ENCODE data around the gene CARTPT.

The CARTPT gene

GRCh38 chr5:71731015-71731414 is 11.9 kb downstream of the CARTPT start:
- no peaks in the 10 kb centered on the region for H3K36me3 ChIP-seq (ENCODE audit: control insufficient read depth in 1 of 2, insufficient read depth in 2 of 2, low read depth in 1 of 2, low read length in 2 of 2)
- no peak overlapping the region for H3K4me2 ChIP-seq (ENCODE audit: low read length, poor library complexity, severe bottlenecking)
- H3K18ac ChIP-seq (ENCODE audit: low read depth in 1 of 2, low read length in 2 of 2), result no peak overlapping the region
- H4K8ac ChIP-seq (ENCODE audit: low read length), result no peak overlapping the region
- DNase-seq, result no peak
- no peaks in the 10 kb centered on the region for H3K4me1 ChIP-seq (ENCODE audit: control insufficient read depth, insufficient read depth, low read depth, low read length)
- H3K27me3 ChIP-seq (ENCODE audit: control insufficient read depth in 1 of 2, insufficient read depth in 1 of 2, low read length in 2 of 2), result peaks cover 26 to 46% of the 10 kb centered on the region in 2 experiments
- H2BK5ac ChIP-seq (ENCODE audit: low read depth, low read length, poor library complexity, severe bottlenecking), result no peak overlapping the region
- H3K14ac ChIP-seq (ENCODE audit: low read length in 2 of 2), result no peak overlapping the region
- H2AFZ ChIP-seq (ENCODE audit: low read depth, low read length), result no peak overlapping the region
- no peak overlapping the region for H3K23ac ChIP-seq (ENCODE audit: low read length in 2 of 2)
- H3K4ac ChIP-seq (ENCODE audit: low read depth in 1 of 2, low read length in 2 of 2), result no peak overlapping the region
- no peak overlapping the region for H2AK5ac ChIP-seq (ENCODE audit: low read length, severe bottlenecking)
- no peak overlapping the region for H4K91ac ChIP-seq (ENCODE audit: low read length)
- no peaks in the 10 kb centered on the region for H3K79me1 ChIP-seq (replicated peaks; ENCODE audit: low read length, poor library complexity, severe bottlenecking)
- no peak overlapping the region for H2BK15ac ChIP-seq (ENCODE audit: low read depth, poor library complexity, severe bottlenecking)
- H2BK120ac ChIP-seq (ENCODE audit: low read depth, low read length), result no peak overlapping the region
- no peaks in the 10 kb centered on the region for H3K9me3 ChIP-seq (ENCODE audit: control insufficient read depth, low read length)
- no peak overlapping the region for H2BK12ac ChIP-seq (ENCODE audit: low read length in 2 of 2)
- no peak overlapping the region for H3K27ac ChIP-seq (ENCODE audit: low read length, poor library complexity, severe bottlenecking)
- H3K4me3 ChIP-seq (ENCODE audit: insufficient read depth in 1 of 2, low read depth in 1 of 2, low read length in 2 of 2), result no peak overlapping the region
- H3K9ac ChIP-seq (ENCODE audit: low read length), result no peak overlapping the region

DNA sequence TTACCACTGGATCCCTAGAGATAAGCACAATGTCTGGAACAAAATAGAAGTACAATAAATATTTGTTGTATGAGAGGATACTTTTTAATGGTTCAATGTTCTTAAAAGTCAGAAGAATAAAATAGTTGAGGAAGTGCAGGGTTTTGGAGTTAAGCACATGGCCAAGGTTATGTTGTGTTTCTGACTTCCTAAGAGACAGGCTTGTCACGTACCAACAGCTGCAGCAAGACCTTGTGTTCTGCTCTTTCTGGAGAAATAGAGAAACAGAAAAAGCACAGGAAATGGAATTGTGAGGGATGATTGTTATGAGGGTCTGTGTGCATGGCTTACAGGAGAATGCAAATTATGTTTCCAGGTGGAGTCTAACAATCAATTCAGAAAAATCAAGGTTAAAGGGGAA is 12.9 kb downstream of the CARTPT start:
- Histone ChIP-seq H3K36me3 (ENCODE audit: control insufficient read depth in 1 of 2, insufficient read depth in 2 of 2, low read depth in 1 of 2, low read length in 2 of 2) (no peaks in the 10 kb centered on the region), H2BK12ac (ENCODE audit: low read length in 2 of 2) (no peak overlapping the region)
- WGBS, result 58% methylated on average over 1 of the region's 1 CpG

GRCh38 chr5:71734141-71734540 is 15.1 kb downstream of the CARTPT start:
- Histone ChIP-seq H3K9ac (ENCODE audit: low read length) (no peak overlapping the region), H3K79me1 (replicated peaks; ENCODE audit: low read length, poor library complexity, severe bottlenecking) (no peaks in the 10 kb centered on the region), H2BK120ac (ENCODE audit: low read depth, low read length) (no peak overlapping the region), H4K8ac (ENCODE audit: low read length) (no peak overlapping the region), H3K4me2 (ENCODE audit: low read length, poor library complexity, severe bottlenecking) (no peak overlapping the region), H3K4me1 (ENCODE audit: control insufficient read depth, insufficient read depth, low read depth, low read length) (no peaks in the 10 kb centered on the region), H3K14ac (ENCODE audit: low read length in 2 of 2) (no peak overlapping the region), H2AK5ac (ENCODE audit: low read length, severe bottlenecking) (no peak overlapping the region), H3K23ac (ENCODE audit: low read length in 2 of 2) (no peak overlapping the region), H2BK15ac (ENCODE audit: low read depth, poor library complexity, severe bottlenecking) (no peak overlapping the region), H3K36me3 (ENCODE audit: control insufficient read depth in 1 of 2, insufficient read depth in 2 of 2, low read depth in 1 of 2, low read length in 2 of 2) (no peaks in the 10 kb centered on the region), H2BK12ac (ENCODE audit: low read length in 2 of 2) (no peak overlapping the region), H4K91ac (ENCODE audit: low read length) (no peak overlapping the region), H3K4me3 (ENCODE audit: insufficient read depth in 1 of 2, low read depth in 1 of 2, low read length in 2 of 2) (no peak overlapping the region), H2BK5ac (ENCODE audit: low read depth, low read length, poor library complexity, severe bottlenecking) (no peak overlapping the region), H3K4ac (ENCODE audit: low read depth in 1 of 2, low read length in 2 of 2) (no peak overlapping the region), H3K9me3 (ENCODE audit: control insufficient read depth, low read length) (no peaks in the 10 kb centered on the region), H2AFZ (ENCODE audit: low read depth, low read length) (no peak overlapping the region), H3K27ac (ENCODE audit: low read length, poor library complexity, severe bottlenecking) (no peak overlapping the region), H3K18ac (ENCODE audit: low read depth in 1 of 2, low read length in 2 of 2) (no peak overlapping the region), H3K27me3 (ENCODE audit: control insufficient read depth in 1 of 2, insufficient read depth in 1 of 2, low read length in 2 of 2) (peaks cover 10 to 25% of the 10 kb centered on the region in 2 experiments)
- no peak for DNase-seq

More for the DNA sequence above, 12.9 kb downstream of the CARTPT start:
- Histone ChIP-seq H3K4me2 (ENCODE audit: low read length, poor library complexity, severe bottlenecking) (no peak overlapping the region), H3K4me1 (ENCODE audit: control insufficient read depth, insufficient read depth, low read depth, low read length) (no peaks in the 10 kb centered on the region), H2BK5ac (ENCODE audit: low read depth, low read length, poor library complexity, severe bottlenecking) (no peak overlapping the region), H3K18ac (ENCODE audit: low read depth in 1 of 2, low read length in 2 of 2) (no peak overlapping the region), H3K27me3 (ENCODE audit: control insufficient read depth in 1 of 2, insufficient read depth in 1 of 2, low read length in 2 of 2) (peaks cover 22 to 43% of the 10 kb centered on the region in 2 experiments), H3K27ac (ENCODE audit: low read length, poor library complexity, severe bottlenecking) (no peak overlapping the region), H2AK5ac (ENCODE audit: low read length, severe bottlenecking) (no peak overlapping the region), H3K79me1 (replicated peaks; ENCODE audit: low read length, poor library complexity, severe bottlenecking) (no peaks in the 10 kb centered on the region), H2BK120ac (ENCODE audit: low read depth, low read length) (no peak overlapping the region), H3K9ac (ENCODE audit: low read length) (no peak overlapping the region), H3K23ac (ENCODE audit: low read length in 2 of 2) (no peak overlapping the region), H2BK15ac (ENCODE audit: low read depth, poor library complexity, severe bottlenecking) (no peak overlapping the region), H4K8ac (ENCODE audit: low read length) (no peak overlapping the region), H3K4ac (ENCODE audit: low read depth in 1 of 2, low read length in 2 of 2) (no peak overlapping the region), H3K4me3 (ENCODE audit: insufficient read depth in 1 of 2, low read depth in 1 of 2, low read length in 2 of 2) (no peak overlapping the region), H3K9me3 (ENCODE audit: control insufficient read depth, low read length) (no peaks in the 10 kb centered on the region), H4K91ac (ENCODE audit: low read length) (no peak overlapping the region), H3K14ac (ENCODE audit: low read length in 2 of 2) (no peak overlapping the region), H2AFZ (ENCODE audit: low read depth, low read length) (no peak overlapping the region)
- DNase-seq, result no peak

- Histone ChIP-seq H3K14ac (ENCODE audit: low read length in 2 of 2) (no peak overlapping the region), H3K4me2 (ENCODE audit: low read length, poor library complexity, severe bottlenecking) (no peak overlapping the region), H2BK120ac (ENCODE audit: low read depth, low read length) (no peak overlapping the region), H3K4me1 (ENCODE audit: control insufficient read depth, insufficient read depth, low read depth, low read length) (no peaks in the 10 kb centered on the region), H2BK12ac (ENCODE audit: low read length in 2 of 2) (no peak overlapping the region), H2AK5ac (ENCODE audit: low read length, severe bottlenecking) (no peak overlapping the region), H3K18ac (ENCODE audit: low read depth in 1 of 2, low read length in 2 of 2) (no peak overlapping the region), H3K9ac (ENCODE audit: low read length) (no peak overlapping the region), H3K9me3 (ENCODE audit: control insufficient read depth, low read length) (no peaks in the 10 kb centered on the region), H4K8ac (ENCODE audit: low read length) (no peak overlapping the region), H3K4me3 (ENCODE audit: insufficient read depth in 1 of 2, low read depth in 1 of 2, low read length in 2 of 2) (no peak overlapping the region), H2BK15ac (ENCODE audit: low read depth, poor library complexity, severe bottlenecking) (no peak overlapping the region), H2BK5ac (ENCODE audit: low read depth, low read length, poor library complexity, severe bottlenecking) (no peak overlapping the region), H3K36me3 (ENCODE audit: control insufficient read depth in 1 of 2, insufficient read depth in 2 of 2, low read depth in 1 of 2, low read length in 2 of 2) (no peaks in the 10 kb centered on the region), H3K79me1 (replicated peaks; ENCODE audit: low read length, poor library complexity, severe bottlenecking) (no peaks in the 10 kb centered on the region), H3K23ac (ENCODE audit: low read length in 2 of 2) (no peak overlapping the region), H3K27me3 (ENCODE audit: control insufficient read depth in 1 of 2, insufficient read depth in 1 of 2, low read length in 2 of 2) (peaks cover 6 to 17% of the 10 kb centered on the region in 2 experiments), H3K4ac (ENCODE audit: low read depth in 1 of 2, low read length in 2 of 2) (no peak overlapping the region), H2AFZ (ENCODE audit: low read depth, low read length) (no peak overlapping the region), H3K27ac (ENCODE audit: low read length, poor library complexity, severe bottlenecking) (no peak overlapping the region), H4K91ac (ENCODE audit: low read length) (no peak overlapping the region)
- DNase-seq, result no peak
- WGBS, result 97% methylated on average over 4 of the region's 7 CpGs
Observed at GRCh38 chr5:71737931-71738539, 19.0 kb downstream of the CARTPT start.

Data from mesenchymal stem cell (in vitro differentiated cells and primary cell).